Adipose tissue (tissue), 3 donors: Measurements from ENCODE around the gene PACS1. TPM values are rescaled to one million over a fixed set of nuclear protein-coding genes. Genes with fewer than 3 reads are reported as not detected.

Source experiments
- H3K27ac ChIP-seq: one replicate; pipeline ENCODE4 v1.5.1; 2013; ENCODE audit warnings: low read depth, low read length
- WGBS, 3 donors: extraction: QIAGEN DNeasy Blood & Tissue Kit; methylation state at CpG; one replicate each; pipeline ENCODE4 v1.1.7; 2013; 5-methylcytosine and 5-hydroxymethylcytosine counted together
- polyA plus RNA-seq, 3 donors: library from polyadenylated mRNA; stranded (reverse); fragments of 200-250 nt; gene quantifications; one replicate each; pipeline ENCODE4 v1.2.3, GENCODE V29; 2013
- donor health status: healthy with polysubstance abuse.
- donor health status: Bipolar disorder and iron deficiency.
- donor health status: healthy.

The PACS1 gene
- polyA plus RNA-seq, 3 donors: 16.6 to 29.4 (median 26.5) TPM

- H3K27ac ChIP-seq: no peak overlapping the region
- WGBS, 3 donors: 76 to 83% (median 81%) methylated on average over 28 to 30 of the region's 30 CpGs
Measured at GRCh38 chr11:66293777-66294625, 223.9 kb downstream of the PACS1 start.

Other genes starting within 250 kb of the PACS1 start
- under 1 TPM in 2 of 3 donors, not detected in 1; 0.34 to 0.41 TPM for gene SNX32, start 236.3 kb upstream of the PACS1 start, polyA plus RNA-seq
- gene CFL1, start 212.1 kb upstream of the PACS1 start, polyA plus RNA-seq: 100 to 1,000 TPM; 206 to 826 (median 597) TPM
- gene MUS81, start 209.8 kb upstream of the PACS1 start, polyA plus RNA-seq: 10 to 100 TPM; 29.7 to 60.6 (median 40.3) TPM
- 100 to 1,000 TPM in 1 of 3 donors, 10 to 100 TPM in 2; 16.6 to 103 (median 62.4) TPM for gene EFEMP2, start 197.5 kb upstream of the PACS1 start, polyA plus RNA-seq
- 1 to 10 TPM in 2 of 3 donors, under 1 TPM in 1; 0.26 to 2.7 (median 2.6) TPM for gene CTSW, start 190.4 kb upstream of the PACS1 start, polyA plus RNA-seq
- 10 to 100 TPM; 31.2 to 68.7 (median 56.9) TPM for gene FIBP, start 181.8 kb upstream of the PACS1 start, polyA plus RNA-seq
- gene CCDC85B, start 179.6 kb upstream of the PACS1 start, polyA plus RNA-seq: 10 to 100 TPM; 18.1 to 75.3 (median 28.1) TPM
- 100 to 1,000 TPM in 1 of 3 donors, 10 to 100 TPM in 1, 1 to 10 TPM in 1; 1.5 to 100 (median 28.1) TPM for gene FOSL1, start 169.9 kb upstream of the PACS1 start, polyA plus RNA-seq
- gene C11orf68, start 151.2 kb upstream of the PACS1 start, polyA plus RNA-seq: 10 to 100 TPM; 20.5 to 35.3 (median 29.1) TPM
- gene DRAP1, start 150.8 kb upstream of the PACS1 start, polyA plus RNA-seq: 100 to 1,000 TPM in 2 of 3 donors, 10 to 100 TPM in 1; 46.7 to 142 (median 107) TPM
- gene TSGA10IP, start 124.8 kb upstream of the PACS1 start, polyA plus RNA-seq: not detected
- 10 to 100 TPM; 26.9 to 51.8 (median 36.5) TPM for gene SART1, start 108.5 kb upstream of the PACS1 start, polyA plus RNA-seq
- gene EIF1AD, start 68.1 kb upstream of the PACS1 start, polyA plus RNA-seq: 10 to 100 TPM; 12.0 to 20.8 (median 12.9) TPM
- 100 to 1,000 TPM in 2 of 3 donors, 10 to 100 TPM in 1; 75.9 to 175 (median 123) TPM for gene BANF1, start 67.8 kb upstream of the PACS1 start, polyA plus RNA-seq
- under 1 TPM in 2 of 3 donors, not detected in 1; 0.28 to 0.84 TPM for gene CST6, start 58.3 kb upstream of the PACS1 start, polyA plus RNA-seq
- under 1 TPM in 2 of 3 donors, not detected in 1; 0.02 to 0.16 TPM for gene CATSPER1, start 43.8 kb upstream of the PACS1 start, polyA plus RNA-seq
- gene GAL3ST3, start 21.1 kb upstream of the PACS1 start, polyA plus RNA-seq: under 1 TPM in 1 of 3 donors, not detected in 2; 0.64 TPM
- 100 to 1,000 TPM in 1 of 3 donors, 10 to 100 TPM in 2; 95.6 to 110 (median 98.5) TPM for gene SF3B2, start 17.9 kb upstream of the PACS1 start, polyA plus RNA-seq
- gene KLC2, start 187.4 kb downstream of the PACS1 start, polyA plus RNA-seq: 10 to 100 TPM in 2 of 3 donors, 1 to 10 TPM in 1; 7.1 to 14.4 (median 14.2) TPM
- 100 to 1,000 TPM in 2 of 3 donors, 10 to 100 TPM in 1; 70.3 to 188 (median 183) TPM for gene RAB1B, start 198.4 kb downstream of the PACS1 start, polyA plus RNA-seq
- gene CNIH2, start 207.9 kb downstream of the PACS1 start, polyA plus RNA-seq: 1 to 10 TPM in 1 of 3 donors, under 1 TPM in 1, not detected in 1; 0.16 to 1.3 TPM
- gene YIF1A, start 218.9 kb downstream of the PACS1 start, polyA plus RNA-seq: 10 to 100 TPM; 62.9 to 84.3 (median 78.5) TPM
- 1 to 10 TPM in 1 of 3 donors, under 1 TPM in 2; 0.22 to 1.3 (median 0.75) TPM for gene TMEM151A, start 221.6 kb downstream of the PACS1 start, polyA plus RNA-seq
- gene CD248, start 246.8 kb downstream of the PACS1 start, polyA plus RNA-seq: 100 to 1,000 TPM in 1 of 3 donors, 10 to 100 TPM in 2; 22.3 to 327 (median 55.8) TPM